ENCODE results near the gene PRMT1.

GRCh38 chr19:49639401-49640112 lies 37.5 kb upstream of the PRMT1 start:
- TF ChIP-seq EHMT2 (IDR thresholded peaks at IDR 0.05; ENCODE audit: low read depth): no peak
- no peak for TF ChIP-seq EP300 (IDR thresholded peaks at IDR 0.05)

Data from A549 (cell line).